Ascending aorta (tissue), 2 donors: Measurements from ENCODE around the gene CLINT1. TPM values are rescaled to one million over a fixed set of nuclear protein-coding genes. Genes with fewer than 3 reads are reported as not detected.

Experiments
- DNase-seq, 2 donors: peaks; one replicate each; pipeline ENCODE4 v3.0.0-alpha.2; 2019; ENCODE audit warnings: low spot score in 2 of 2
- H3K27ac ChIP-seq, 2 donors: fragments of 200-600 bp; sonication (generic); one replicate each; pipeline ENCODE4 v1.5.1; 2016 to 2017; ENCODE audit warnings: mild to moderate bottlenecking in 1 of 2
- H3K27me3 ChIP-seq: fragments of 200-600 bp; sonication (generic); one replicate; pipeline ENCODE4 v1.5.1; 2017
- H3K36me3 ChIP-seq, 2 donors: fragments of 200-600 bp; sonication (generic); one replicate each; pipeline ENCODE4 v1.5.1; 2016
- H3K4me1 ChIP-seq, 2 donors: fragments of 200-600 bp; sonication (generic); one replicate each; pipeline ENCODE4 v1.5.1; 2016 to 2017; ENCODE audit warnings: mild to moderate bottlenecking in 1 of 2
- H3K4me3 ChIP-seq, 2 donors: fragments of 200-600 bp; sonication (generic); one replicate each; pipeline ENCODE4 v1.5.1; 2016 to 2017; ENCODE audit warnings: mild to moderate bottlenecking in 1 of 2
- H3K9me3 ChIP-seq, 2 donors: fragments of 200-600 bp; sonication (generic); one replicate each; pipeline ENCODE4 v1.5.1; 2016
- intact Hi-C: fragments of 100-400 bp; cut with DNase I; formaldehyde crosslinking; loops from one replicate; pipeline ENCODE4 v1.15.1; 2023
- total RNA-seq: library from RNA; depleted of rRNA; stranded (reverse); fragments of >200 nt; gene quantifications from one replicate; pipeline ENCODE4 v1.1.0, GENCODE V29; 2016
- TF ChIP-seq, protein P1 (sequence below), 3 experiments: fragments of 200-600 bp in 2 of 3; fragments of 450-650 bp in 1 of 3; sonication (generic) in 2 of 3; IDR thresholded peaks; one replicate each; pipeline ENCODE4 v1.5.1; 2016 to 2019; ENCODE audit warnings: antibody characterized with exemption in 3 of 3, mild to moderate bottlenecking in 1 of 3, moderate library complexity in 1 of 3

CLINT1 gene
- total RNA-seq, 1 donor from 2014 or later, result 16.4 TPM

DNA sequence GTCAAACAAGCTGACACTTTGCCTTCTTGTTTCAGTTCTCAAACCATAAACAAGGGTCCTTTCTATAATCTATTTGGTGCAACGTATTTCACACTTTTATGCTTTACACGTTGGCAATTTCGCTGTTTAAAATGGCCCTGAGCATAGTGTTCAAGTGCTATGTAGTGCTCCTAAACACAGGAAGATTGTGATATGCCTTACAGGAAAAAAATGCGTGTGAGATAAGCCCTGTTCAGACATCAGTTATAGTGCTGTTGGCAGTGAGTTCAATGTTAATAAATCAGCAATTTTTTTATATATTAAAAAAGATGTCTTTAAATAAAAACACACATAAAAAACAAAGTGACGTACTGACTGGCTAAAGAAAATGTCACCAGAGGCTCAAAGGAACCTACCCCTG lies 23.9 kb downstream of the CLINT1 start:
- H3K36me3 ChIP-seq, result no peaks in the 10 kb centered on the region
- H3K4me3 ChIP-seq, result no peak overlapping the region
- intact Hi-C loops, result no loop called here
- no peaks in the 10 kb centered on the region for H3K9me3 ChIP-seq
- H3K27ac ChIP-seq, result no peak overlapping the region
- no peaks in the 10 kb centered on the region for H3K27me3 ChIP-seq
- DNase-seq, result no peak
- no peaks in the 10 kb centered on the region for H3K4me1 ChIP-seq
- TF ChIP-seq, protein P1, sequence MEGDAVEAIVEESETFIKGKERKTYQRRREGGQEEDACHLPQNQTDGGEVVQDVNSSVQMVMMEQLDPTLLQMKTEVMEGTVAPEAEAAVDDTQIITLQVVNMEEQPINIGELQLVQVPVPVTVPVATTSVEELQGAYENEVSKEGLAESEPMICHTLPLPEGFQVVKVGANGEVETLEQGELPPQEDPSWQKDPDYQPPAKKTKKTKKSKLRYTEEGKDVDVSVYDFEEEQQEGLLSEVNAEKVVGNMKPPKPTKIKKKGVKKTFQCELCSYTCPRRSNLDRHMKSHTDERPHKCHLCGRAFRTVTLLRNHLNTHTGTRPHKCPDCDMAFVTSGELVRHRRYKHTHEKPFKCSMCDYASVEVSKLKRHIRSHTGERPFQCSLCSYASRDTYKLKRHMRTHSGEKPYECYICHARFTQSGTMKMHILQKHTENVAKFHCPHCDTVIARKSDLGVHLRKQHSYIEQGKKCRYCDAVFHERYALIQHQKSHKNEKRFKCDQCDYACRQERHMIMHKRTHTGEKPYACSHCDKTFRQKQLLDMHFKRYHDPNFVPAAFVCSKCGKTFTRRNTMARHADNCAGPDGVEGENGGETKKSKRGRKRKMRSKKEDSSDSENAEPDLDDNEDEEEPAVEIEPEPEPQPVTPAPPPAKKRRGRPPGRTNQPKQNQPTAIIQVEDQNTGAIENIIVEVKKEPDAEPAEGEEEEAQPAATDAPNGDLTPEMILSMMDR (IDR thresholded peaks at IDR 0.05), result no peak

DNA sequence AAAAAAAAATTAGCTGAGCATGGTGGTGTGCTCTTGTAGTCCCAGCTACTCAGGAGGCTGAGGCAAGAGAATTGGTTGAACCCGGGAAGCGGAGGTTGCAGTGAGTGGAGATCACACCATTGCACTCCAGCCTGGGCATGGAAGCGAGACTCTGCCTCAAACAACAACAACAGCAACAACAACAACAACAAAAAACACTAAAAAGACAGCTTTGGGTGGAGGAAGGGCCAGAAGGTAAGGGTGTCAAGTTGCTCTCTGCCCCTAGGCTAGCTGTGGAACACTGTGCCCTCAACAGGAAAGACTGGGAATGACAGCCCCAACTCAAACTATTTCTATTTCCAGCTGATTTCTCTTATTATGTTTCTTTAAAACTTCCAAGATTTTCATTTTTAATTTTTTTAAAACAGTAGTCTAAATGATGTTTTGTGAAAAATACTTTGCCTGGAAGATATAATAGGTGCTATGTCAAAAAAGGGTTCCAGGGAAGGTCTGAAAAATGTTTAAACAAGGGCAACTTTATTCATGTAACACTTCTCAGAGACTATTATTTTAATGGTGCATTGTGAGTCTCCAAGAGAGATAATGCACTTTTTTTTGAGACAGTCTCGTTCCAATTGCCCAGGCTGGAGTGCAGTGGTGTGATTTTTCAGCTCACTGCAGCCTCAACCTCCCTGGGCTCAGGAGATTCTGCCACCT lies 29.9 kb downstream of the CLINT1 start:
- Histone ChIP-seq H3K9me3 (no peaks in the 10 kb centered on the region), H3K27me3 (no peaks in the 10 kb centered on the region), H3K27ac (peak overlapping the region in 1 of 2 donors; percentile 48), H3K36me3 (no peaks in the 10 kb centered on the region), H3K4me3 (no peak overlapping the region), H3K4me1 (peaks cover 0 to 27% of the 10 kb centered on the region in 2 donors)
- intact Hi-C loops, result loop anchor here (10.0 kb wide), 1 partner anchor 86 kb away; no protein-coding TSS in a partner anchor
- TF ChIP-seq, protein P1 (IDR thresholded peaks at IDR 0.05), result peak in 1 of 3 experiments; percentile 21
- DNase-seq, result no peak

DNA sequence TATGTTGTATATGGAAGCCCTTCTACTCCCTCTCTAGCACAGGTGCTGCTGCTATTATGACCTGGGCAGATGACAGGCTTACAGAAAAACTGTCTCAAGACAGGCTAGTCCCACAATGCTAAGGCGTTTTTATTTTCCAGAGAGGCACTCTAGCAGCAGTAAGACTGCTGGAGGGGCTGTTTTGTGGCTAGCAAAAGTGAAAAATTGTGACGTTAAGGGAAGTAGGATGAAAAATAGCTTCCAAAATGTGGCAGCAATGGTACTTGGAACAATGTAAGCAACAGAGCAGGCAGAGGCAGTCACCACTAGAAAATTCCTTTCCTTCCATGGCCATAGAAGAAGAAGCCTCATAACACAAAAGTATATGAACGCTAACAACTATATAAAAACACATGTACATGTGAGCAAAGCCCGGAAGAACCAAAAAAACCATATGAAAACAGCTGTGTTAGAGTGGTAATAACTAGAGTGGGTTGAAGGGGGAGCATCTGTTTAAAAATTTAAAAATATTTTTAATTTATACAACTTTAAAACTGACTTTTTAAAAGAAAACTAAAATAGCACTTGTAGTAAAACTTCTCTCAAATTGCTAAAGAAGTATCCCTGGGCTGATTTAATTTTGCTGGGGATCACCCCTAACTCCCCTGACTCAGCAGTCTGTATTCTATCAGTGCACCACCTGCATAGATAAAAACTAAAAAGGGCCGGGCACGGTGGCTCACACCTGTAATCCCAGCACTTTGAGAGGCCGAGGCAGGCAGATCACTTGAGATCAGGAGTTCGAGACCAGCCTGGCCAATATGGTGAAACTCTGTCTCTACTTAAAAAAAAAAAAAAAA lies 30.6 kb downstream of the CLINT1 start:
- no peak overlapping the region for H3K4me3 ChIP-seq
- no peaks in the 10 kb centered on the region for H3K36me3 ChIP-seq
- peak overlapping the region; percentile 15 to 48 for H3K27ac ChIP-seq
- TF ChIP-seq, protein P1 (IDR thresholded peaks at IDR 0.05), result no peak
- H3K9me3 ChIP-seq, result no peaks in the 10 kb centered on the region
- H3K4me1 ChIP-seq, result peaks cover 0 to 27% of the 10 kb centered on the region in 2 donors
- no peaks in the 10 kb centered on the region for H3K27me3 ChIP-seq
- intact Hi-C loops, result loop anchor here (10.0 kb wide), 1 partner anchor 86 kb away; no protein-coding TSS in a partner anchor
- no peak for DNase-seq

- Histone ChIP-seq H3K27ac (peak overlapping the region in 1 of 2 donors; percentile 48), H3K9me3 (no peaks in the 10 kb centered on the region), H3K4me1 (peaks cover 0 to 27% of the 10 kb centered on the region in 2 donors), H3K4me3 (no peak overlapping the region), H3K27me3 (no peaks in the 10 kb centered on the region), H3K36me3 (no peaks in the 10 kb centered on the region)
- DNase-seq, result no peak
- intact Hi-C loops, result loop anchor here (10.0 kb wide), 1 partner anchor 87 kb away; no protein-coding TSS in a partner anchor
- TF ChIP-seq, protein P1 (IDR thresholded peaks at IDR 0.05), result no peak
Observed at GRCh38 chr5:157827423-157827822, 31.5 kb downstream of the CLINT1 start.

GRCh38 chr5:157823655-157824054 lies 35.3 kb downstream of the CLINT1 start:
- Histone ChIP-seq H3K27ac (no peak overlapping the region), H3K9me3 (no peaks in the 10 kb centered on the region), H3K27me3 (no peaks in the 10 kb centered on the region), H3K4me3 (no peak overlapping the region), H3K4me1 (peaks cover 0 to 35% of the 10 kb centered on the region in 2 donors), H3K36me3 (no peaks in the 10 kb centered on the region)
- intact Hi-C loops, result loop anchor here (5.0 to 10.0 kb wide), 3 partner anchors 34 to 1309 kb away; partner anchors contain the start of gene CLINT1
- no peak for DNase-seq
- TF ChIP-seq, protein P1 (IDR thresholded peaks at IDR 0.05), result no peak
